Right lobe of liver (tissue), 6 donors: ENCODE data around the gene RASSF1. TPM values are rescaled to one million over a fixed set of nuclear protein-coding genes. Genes with fewer than 3 reads are reported as not detected.

Experiments used
- ATAC-seq, 4 donors: fragments of 200-7000 bp; cut with Tn5 transposase; one replicate each; pipeline ENCODE4 v1.9.1; 2020; ENCODE audit warnings: mild to moderate bottlenecking in 4 of 4, moderate library complexity in 4 of 4
- DNase-seq, 3 donors: peaks; one replicate each; pipeline ENCODE4 v3.0.0-alpha.2; 2020
- H3K27ac ChIP-seq, 3 donors: fragments of 200-600 bp; one replicate each; pipeline ENCODE4 v1.8.0; 2022
- H3K27me3 ChIP-seq, 2 donors: fragments of 200-600 bp; one replicate each; pipeline ENCODE4 v1.8.0; 2022
- H3K36me3 ChIP-seq, 4 donors: fragments of 200-600 bp; sonication (generic) in 1 of 4; one replicate each; pipeline versions ENCODE4 v1.5.1 to v1.8.0; 2017 to 2022; ENCODE audit warnings: control low read depth in 1 of 4
- H3K4me1 ChIP-seq, 4 donors: fragments of 200-600 bp; sonication (generic) in 1 of 4; one replicate each; pipeline versions ENCODE4 v1.5.1 to v1.8.0; 2017 to 2022; ENCODE audit warnings: control low read depth in 1 of 4
- H3K4me3 ChIP-seq, 3 donors: fragments of 200-600 bp; one replicate each; pipeline ENCODE4 v1.8.0; 2022
- H3K9me3 ChIP-seq, 4 donors: fragments of 200-600 bp; sonication (generic) in 1 of 4; one replicate each; pipeline versions ENCODE4 v1.5.1 to v1.8.0; 2017 to 2022; ENCODE audit warnings: control low read depth in 1 of 4
- CTCF ChIP-seq, 4 donors: fragments of 200-600 bp in 3 of 4; fragments of 450-650 bp in 1 of 4; IDR thresholded peaks; one replicate each; pipeline versions ENCODE4 v1.5.1 to v1.8.0; 2016 to 2022; ENCODE audit warnings: antibody characterized with exemption in 4 of 4, mild to moderate bottlenecking in 2 of 4
- POLR2A ChIP-seq: fragments of 450-650 bp; IDR thresholded peaks from one replicate; pipeline ENCODE4 v1.6.1; 2017; ENCODE audit warnings: antibody characterized with exemption, mild to moderate bottlenecking
- WGBS: methylation state at CpG from one replicate; pipeline ENCODE4 v1.1.6; 2018; ENCODE audit warnings: low coverage, low lambda C conversion rate; ENCODE audit not compliant: insufficient coverage; ENCODE audit errors: missing lambda C conversion rate; 5-methylcytosine and 5-hydroxymethylcytosine counted together
- intact Hi-C, 2 donors: fragments of 100-400 bp; cut with DNase I; formaldehyde crosslinking; loops; one replicate each; pipeline versions ENCODE4 v1.11.2 to v1.14.1; 2022
- total RNA-seq, 6 experiments: library from RNA; depleted of rRNA in 2 of 6; stranded (reverse); fragments of >200 nt in 2 of 6; fragmentation: NEBNext Ultra II Directional in 3 of 6; extraction: Animal tissue kit (Norgen Biotek cat#: 25700) in 3 of 6; gene quantifications; one replicate each; pipeline versions ENCODE4 v1.1.0 to v1.2.4, GENCODE V29; 2016 to 2023
- donor health status: DM: no; HTN: yes; CAD: no.
- donor health status: DM: no; HTN: no; CAD: no.
- donor health status: DM: no; HTN: no; CAD: no.
- donor health status: DM: no; HTN: yes; CAD: no.
- donor health status: DM: no; HTN: yes; CAD: no.

The RASSF1 gene
- total RNA-seq, 6 experiments from 2014 or later = 5.2 to 17.8 (median 9.1) TPM

GRCh38 chr3:50320853-50321335 lies 19.7 kb downstream of the RASSF1 start:
- H3K4me1 ChIP-seq = peaks cover 0 to 56% (median 15%) of the 10 kb centered on the region in 4 donors
- peak overlapping the region; percentile 88 to 89 (median 89) for H3K4me3 ChIP-seq
- no peak for TF ChIP-seq POLR2A
- no peak for TF ChIP-seq CTCF (IDR thresholded peaks at IDR 0.05)
- peaks cover 0 to 23% (median 3%) of the 10 kb centered on the region in 4 donors for H3K36me3 ChIP-seq
- no peaks in the 10 kb centered on the region for H3K27me3 ChIP-seq
- 0% methylated on average over 6 of the region's 45 CpGs for WGBS
- peak; percentile 55 to 70 (median 66) for ATAC-seq
- no peaks in the 10 kb centered on the region for H3K9me3 ChIP-seq
- H3K27ac ChIP-seq = peak overlapping the region; percentile 98 to 99 (median 98)
- intact Hi-C loops = loop anchor here in 1 of 2 donors (5.0 kb wide), 1 partner anchor 49 kb away; no protein-coding TSS in a partner anchor
- peak; percentile 85 to 87 (median 86) for DNase-seq

GRCh38 chr3:50319894-50320625 lies 20.6 kb downstream of the RASSF1 start:
- H3K27ac ChIP-seq = peak overlapping the region in 2 of 3 donors; percentile 98
- no peaks in the 10 kb centered on the region for H3K27me3 ChIP-seq
- H3K4me1 ChIP-seq = peaks cover 0 to 56% (median 15%) of the 10 kb centered on the region in 4 donors
- no peaks in the 10 kb centered on the region for H3K9me3 ChIP-seq
- intact Hi-C loops = loop anchor here in 1 of 2 donors (5.0 kb wide), 2 partner anchors 38 to 48 kb away; no protein-coding TSS in a partner anchor
- peaks cover 0 to 20% (median 3%) of the 10 kb centered on the region in 4 donors for H3K36me3 ChIP-seq
- no peak for TF ChIP-seq POLR2A
- TF ChIP-seq CTCF (IDR thresholded peaks at IDR 0.05) = no peak
- ATAC-seq (no peak), DNase-seq (no peak)
- WGBS = 88% methylated on average over 5 of the region's 29 CpGs
- H3K4me3 ChIP-seq = peak overlapping the region; percentile 88 to 89 (median 89)

GRCh38 chr3:50319181-50319893 lies 21.3 kb downstream of the RASSF1 start:
- H3K9me3 ChIP-seq = no peaks in the 10 kb centered on the region
- DNase-seq = peak in 1 of 3 donors; percentile 45
- ATAC-seq = no peak
- no peaks in the 10 kb centered on the region for H3K27me3 ChIP-seq
- intact Hi-C loops = loop anchor here in 1 of 2 donors (5.0 kb wide), 1 partner anchor 37 kb away; no protein-coding TSS in a partner anchor
- WGBS = 91% methylated on average over 4 of the region's 16 CpGs
- H3K36me3 ChIP-seq = peaks cover 0 to 20% (median 3%) of the 10 kb centered on the region in 4 donors
- no peak for TF ChIP-seq POLR2A
- no peak for TF ChIP-seq CTCF (IDR thresholded peaks at IDR 0.05)
- H3K4me3 ChIP-seq = no peak overlapping the region
- H3K4me1 ChIP-seq = peaks cover 0 to 51% (median 14%) of the 10 kb centered on the region in 4 donors
- H3K27ac ChIP-seq = no peak overlapping the region

- ATAC-seq (no peak), DNase-seq (no peak)
- 67% methylated on average over 3 of the region's 10 CpGs for WGBS
- no peak overlapping the region for H3K27ac ChIP-seq
- H3K4me1 ChIP-seq = peaks cover 0 to 44% (median 10%) of the 10 kb centered on the region in 4 donors
- intact Hi-C loops = loop anchor here in 1 of 2 donors (5.0 kb wide), 1 partner anchor 36 kb away; no protein-coding TSS in a partner anchor
- TF ChIP-seq CTCF (IDR thresholded peaks at IDR 0.05) (no peak), POLR2A (no peak)
- H3K27me3 ChIP-seq = no peaks in the 10 kb centered on the region
- H3K9me3 ChIP-seq = no peaks in the 10 kb centered on the region
- H3K4me3 ChIP-seq = no peak overlapping the region
- H3K36me3 ChIP-seq = peaks cover 0 to 20% (median 3%) of the 10 kb centered on the region in 4 donors
Observed at GRCh38 chr3:50318615-50319014, 22.0 kb downstream of the RASSF1 start.
